ENCODE results near the gene AQP2.

- TF ChIP-seq CTCF (IDR thresholded peaks at IDR 0.05; ENCODE audit: low read depth, low read length, poor library complexity, severe bottlenecking) (no peak), EZH2phosphoT487 (IDR thresholded peaks at IDR 0.05; ENCODE audit: borderline replicate concordance, low read length) (no peak)
Observed at GRCh38 chr12:49950273-49951251, at the start of gene AQP2.
